Esophagus (tissue), 2 donors: ENCODE measurements around the gene GMDS. TPM values are rescaled to one million over a fixed set of nuclear protein-coding genes. Genes with fewer than 3 reads are reported as not detected.

ENCODE experiments used
- H3K27ac ChIP-seq, 2 donors: one replicate each; pipeline ENCODE4 v1.5.1; 2013; ENCODE audit warnings: low read depth in 2 of 2, mild to moderate bottlenecking in 2 of 2, inconsistent platforms in 1 of 2, low read length in 1 of 2, moderate library complexity in 1 of 2
- H3K27me3 ChIP-seq, 2 donors: one replicate each; pipeline ENCODE4 v1.6.1; 2013; ENCODE audit warnings: low read length in 2 of 2, control low read depth in 1 of 2, mild to moderate bottlenecking in 1 of 2; ENCODE audit not compliant: insufficient read depth in 2 of 2, control insufficient read depth in 1 of 2
- H3K36me3 ChIP-seq, 2 donors: one replicate each; pipeline ENCODE4 v1.6.1; 2013; ENCODE audit warnings: low read length in 1 of 2; ENCODE audit not compliant: control insufficient read depth in 2 of 2, insufficient read depth in 2 of 2
- H3K4me1 ChIP-seq, 2 donors: one replicate each; pipeline ENCODE4 v1.6.1; 2013; ENCODE audit warnings: low read length in 1 of 2; ENCODE audit not compliant: control insufficient read depth in 2 of 2, insufficient read depth in 2 of 2
- H3K4me3 ChIP-seq, 2 donors: one replicate each; pipeline ENCODE4 v1.5.1; 2013; ENCODE audit warnings: low read length in 2 of 2, mild to moderate bottlenecking in 2 of 2, low read depth in 1 of 2, moderate library complexity in 1 of 2
- H3K9me3 ChIP-seq, 2 donors: one replicate each; pipeline ENCODE4 v1.6.1; 2013; ENCODE audit warnings: mild to moderate bottlenecking in 2 of 2, low read depth in 1 of 2, low read length in 1 of 2, moderate library complexity in 1 of 2; ENCODE audit not compliant: control insufficient read depth in 2 of 2, insufficient read depth in 1 of 2
- WGBS, 2 donors: extraction: QIAGEN DNeasy Blood & Tissue Kit; methylation state at CpG; one replicate each; pipeline ENCODE4 v1.1.7; 2013; 5-methylcytosine and 5-hydroxymethylcytosine counted together
- polyA plus RNA-seq, 2 donors: library from polyadenylated mRNA; stranded (reverse); fragments of 200-250 nt; gene quantifications; one replicate each; pipeline ENCODE4 v1.2.3, GENCODE V29; 2013
- donor health status: healthy with polysubstance abuse.
- donor health status: Bipolar disorder and iron deficiency.

GMDS gene
- polyA plus RNA-seq, 2 donors, result 42.4 to 54.5 TPM

DNA sequence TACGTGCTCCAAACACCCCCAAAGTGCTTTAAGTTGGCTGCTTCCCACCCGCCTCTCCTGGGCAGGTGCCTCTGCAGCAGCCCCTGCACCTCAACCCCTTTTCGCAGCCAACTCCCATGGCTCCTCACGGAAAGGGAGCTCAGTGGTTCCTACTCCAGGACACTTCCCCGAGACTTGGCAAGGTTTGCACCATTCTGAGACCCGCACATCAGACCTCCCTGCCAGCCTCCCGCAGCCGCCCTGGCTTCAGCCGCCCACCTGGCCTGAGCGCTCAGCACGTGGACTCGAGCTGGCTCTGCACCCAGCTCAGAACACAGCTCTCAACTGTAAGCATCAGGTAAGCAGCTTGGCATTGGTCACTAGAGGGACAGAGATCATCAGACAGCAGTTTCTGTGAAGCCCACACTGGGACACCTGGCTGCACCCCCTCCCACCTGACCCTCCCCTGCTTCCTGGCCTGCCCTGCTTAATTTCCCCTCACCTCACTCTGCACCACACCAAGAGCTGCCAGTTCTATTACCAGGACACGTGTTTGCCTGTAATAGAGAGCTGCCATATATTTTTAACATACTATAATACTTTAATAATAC, 28.5 kb downstream of the GMDS start:
- no peaks in the 10 kb centered on the region for H3K4me1 ChIP-seq
- 93 to 94% methylated on average over 13 of the region's 13 CpGs for WGBS, 2 donors

DNA sequence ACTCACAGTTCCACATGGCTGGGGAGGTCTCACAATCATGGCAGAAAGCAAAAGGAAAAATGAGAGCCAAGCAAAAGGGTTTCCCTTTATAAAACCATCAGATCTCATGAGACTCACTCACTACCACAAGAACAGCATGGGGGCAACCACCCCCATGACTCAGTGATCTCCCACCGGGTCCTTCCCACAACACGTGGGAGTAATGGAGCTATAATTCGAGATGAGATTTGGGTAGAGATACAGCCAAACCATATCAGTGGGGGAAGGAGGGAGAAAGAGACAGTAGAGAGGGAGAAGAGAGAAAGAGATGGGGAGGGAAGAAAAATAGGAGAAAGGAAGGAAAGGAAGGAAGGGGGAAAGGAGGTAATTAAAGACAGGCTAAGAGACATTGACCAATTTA, 30.1 kb downstream of the GMDS start:
- 81% methylated on average over 3 of the region's 3 CpGs for WGBS, 2 donors
- no peaks in the 10 kb centered on the region for H3K36me3 ChIP-seq

More for the DNA sequence above, 28.5 kb downstream of the GMDS start:
- Histone ChIP-seq H3K36me3 (no peaks in the 10 kb centered on the region), H3K4me3 (no peak overlapping the region), H3K27me3 (no peaks in the 10 kb centered on the region), H3K9me3 (no peaks in the 10 kb centered on the region), H3K27ac (no peak overlapping the region)

DNA sequence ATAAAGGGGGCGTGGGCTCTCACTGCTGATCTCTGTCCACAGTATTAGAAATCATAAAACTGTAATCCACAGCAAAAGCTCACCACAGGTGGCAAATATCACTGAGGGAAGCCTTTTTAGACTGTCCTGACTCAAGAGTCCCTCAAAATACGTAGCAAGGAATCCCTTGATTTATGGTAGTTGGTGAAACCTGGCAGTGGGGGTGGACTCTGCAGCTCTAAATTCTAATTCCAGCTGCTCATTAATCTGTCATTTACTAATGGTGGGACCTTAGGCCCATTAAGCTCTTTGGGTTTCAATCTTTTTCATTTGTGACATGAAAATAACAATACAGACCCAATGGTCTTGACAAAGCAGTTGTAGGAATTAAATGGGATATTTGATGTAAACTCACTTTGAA, 32.3 kb downstream of the GMDS start:
- Histone ChIP-seq H3K27ac (no peak overlapping the region), H3K27me3 (no peaks in the 10 kb centered on the region), H3K36me3 (no peaks in the 10 kb centered on the region), H3K4me1 (no peaks in the 10 kb centered on the region), H3K4me3 (no peak overlapping the region), H3K9me3 (no peaks in the 10 kb centered on the region)
- 85 to 86% methylated on average over 2 of the region's 2 CpGs for WGBS, 2 donors

More for the DNA sequence above, 30.1 kb downstream of the GMDS start:
- H3K9me3 ChIP-seq, result no peaks in the 10 kb centered on the region
- H3K27me3 ChIP-seq, result no peaks in the 10 kb centered on the region
- no peaks in the 10 kb centered on the region for H3K4me1 ChIP-seq
- no peak overlapping the region for H3K27ac ChIP-seq
- no peak overlapping the region for H3K4me3 ChIP-seq

DNA sequence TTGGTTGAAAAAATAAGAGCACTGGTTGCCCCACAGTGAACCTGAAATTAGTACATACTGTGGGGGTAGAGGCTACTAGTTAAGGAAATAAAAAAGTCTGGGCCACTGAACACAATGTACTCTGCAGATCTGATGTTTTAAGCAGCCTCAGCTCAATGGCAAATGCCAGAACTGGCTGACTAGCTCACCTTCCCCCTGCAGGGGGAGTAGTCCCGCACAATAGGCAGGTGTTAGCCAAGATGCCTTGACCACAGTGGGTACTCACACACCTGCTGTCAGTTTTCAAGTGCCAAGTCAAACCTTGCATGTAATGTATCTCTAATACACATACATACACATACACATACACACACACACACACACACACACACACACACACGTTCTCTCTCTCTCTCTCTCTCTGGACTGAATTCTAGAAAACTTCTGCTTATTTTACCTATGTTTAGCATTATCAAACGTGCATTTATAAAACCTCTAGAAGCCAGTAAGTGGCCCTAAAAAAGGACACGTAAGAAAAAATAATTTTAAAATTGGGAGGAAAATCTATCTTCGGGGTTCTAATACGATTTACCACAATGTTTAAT, 36.1 kb downstream of the GMDS start:
- WGBS, 2 donors, result 62 to 70% methylated on average over 6 of the region's 6 CpGs

DNA sequence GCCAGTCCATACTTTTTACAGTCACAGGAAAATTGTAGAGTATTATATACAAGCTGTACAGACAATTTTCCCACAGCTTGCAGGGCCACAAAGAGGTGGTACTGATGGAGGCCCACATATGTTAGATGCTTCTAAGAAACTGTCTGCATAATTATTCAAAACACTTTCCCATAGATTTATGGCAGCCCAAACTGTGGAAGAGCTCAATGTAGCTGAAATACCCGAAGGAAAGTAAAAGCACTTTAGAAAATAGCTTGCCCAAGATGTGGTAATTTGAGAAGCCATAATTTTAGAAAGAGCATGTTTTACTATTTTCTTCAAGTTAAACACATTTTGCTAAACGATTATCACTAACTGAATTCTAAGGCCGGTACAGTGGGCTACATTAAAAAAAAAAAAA, 36.9 kb downstream of the GMDS start:
- no peaks in the 10 kb centered on the region for H3K4me1 ChIP-seq
- H3K9me3 ChIP-seq, result no peaks in the 10 kb centered on the region
- H3K27ac ChIP-seq, result no peak overlapping the region
- H3K36me3 ChIP-seq, result no peaks in the 10 kb centered on the region
- no peak overlapping the region for H3K4me3 ChIP-seq
- no peaks in the 10 kb centered on the region for H3K27me3 ChIP-seq
- WGBS, 2 donors, result 92 to 94% methylated on average over 3 of the region's 3 CpGs

More for the DNA sequence above, 36.1 kb downstream of the GMDS start:
- no peak overlapping the region for H3K27ac ChIP-seq
- H3K36me3 ChIP-seq, result no peaks in the 10 kb centered on the region
- no peak overlapping the region for H3K4me3 ChIP-seq
- H3K9me3 ChIP-seq, result no peaks in the 10 kb centered on the region
- no peaks in the 10 kb centered on the region for H3K27me3 ChIP-seq
- H3K4me1 ChIP-seq, result no peaks in the 10 kb centered on the region

DNA sequence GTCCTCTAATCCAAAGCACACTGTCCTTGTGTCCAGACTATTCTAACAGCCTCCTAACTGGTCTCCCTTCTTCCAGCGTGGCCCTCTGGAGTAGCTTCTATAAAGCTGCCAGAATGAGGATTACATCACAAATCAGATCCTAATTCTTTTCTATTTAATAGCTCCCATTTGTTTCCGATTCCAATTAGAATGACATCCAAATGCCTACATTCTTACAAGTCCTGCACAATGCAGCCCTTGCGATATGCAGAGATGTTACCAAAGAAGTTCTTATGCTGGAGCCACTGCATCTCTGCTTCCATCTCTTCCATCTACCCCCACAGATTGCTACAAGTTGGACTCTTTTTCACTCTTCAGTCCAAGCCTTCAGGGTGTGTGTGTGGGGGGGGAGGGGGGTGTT, 40.0 kb downstream of the GMDS start:
- H3K4me3 ChIP-seq, result no peak overlapping the region
- H3K4me1 ChIP-seq, result no peaks in the 10 kb centered on the region
- no peak overlapping the region for H3K27ac ChIP-seq
- H3K9me3 ChIP-seq, result no peaks in the 10 kb centered on the region
- no peaks in the 10 kb centered on the region for H3K27me3 ChIP-seq
- WGBS, 2 donors, result 89 to 93% methylated on average over 3 of the region's 3 CpGs
- no peaks in the 10 kb centered on the region for H3K36me3 ChIP-seq

DNA sequence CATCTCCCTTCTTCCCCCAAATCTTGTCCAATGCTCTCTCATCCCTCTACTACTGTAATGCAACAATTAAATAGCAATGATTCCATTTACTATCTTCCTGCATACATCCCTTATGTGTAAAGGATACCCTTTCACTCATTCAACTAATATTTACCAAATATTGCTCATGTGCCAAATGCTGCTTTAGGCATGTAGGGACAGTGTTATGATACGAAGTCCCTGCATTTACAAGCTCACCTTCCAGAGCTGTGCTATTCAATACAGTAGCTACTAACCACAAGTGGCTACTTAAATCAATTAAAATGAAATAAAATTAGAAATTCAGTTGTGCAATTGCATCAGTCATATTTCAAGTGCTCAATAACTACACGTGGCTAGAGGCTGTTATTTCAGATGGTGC, 41.1 kb downstream of the GMDS start:
- 57 to 63% methylated on average over 2 of the region's 2 CpGs for WGBS, 2 donors
- Histone ChIP-seq H3K4me1 (no peaks in the 10 kb centered on the region), H3K27ac (no peak overlapping the region), H3K9me3 (no peaks in the 10 kb centered on the region), H3K36me3 (no peaks in the 10 kb centered on the region), H3K4me3 (no peak overlapping the region), H3K27me3 (no peaks in the 10 kb centered on the region)

DNA sequence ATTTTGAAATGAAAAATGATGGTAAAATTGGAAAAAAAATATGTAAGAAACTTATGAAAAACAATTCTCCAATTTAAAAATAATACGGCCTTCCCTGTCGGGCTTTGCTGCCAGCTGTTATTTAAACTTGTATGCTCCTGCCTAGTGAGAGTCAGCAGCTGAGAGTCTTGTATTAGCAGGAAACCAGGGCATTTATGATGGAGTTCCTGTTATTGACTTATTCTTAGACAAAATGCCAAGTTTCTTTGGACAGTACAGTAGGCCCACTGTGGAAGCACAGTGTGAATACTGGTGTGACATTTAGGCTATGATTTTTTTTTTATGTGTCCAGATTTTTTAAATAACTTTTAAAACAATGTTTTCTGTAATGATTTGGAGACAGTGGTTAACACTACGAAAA, 42.1 kb downstream of the GMDS start:
- no peak overlapping the region for H3K27ac ChIP-seq
- no peaks in the 10 kb centered on the region for H3K36me3 ChIP-seq
- no peak overlapping the region for H3K4me3 ChIP-seq
- H3K27me3 ChIP-seq, result no peaks in the 10 kb centered on the region
- no peaks in the 10 kb centered on the region for H3K9me3 ChIP-seq
- no peaks in the 10 kb centered on the region for H3K4me1 ChIP-seq
- WGBS, 2 donors, result 71% methylated on average over 3 of the region's 3 CpGs

DNA sequence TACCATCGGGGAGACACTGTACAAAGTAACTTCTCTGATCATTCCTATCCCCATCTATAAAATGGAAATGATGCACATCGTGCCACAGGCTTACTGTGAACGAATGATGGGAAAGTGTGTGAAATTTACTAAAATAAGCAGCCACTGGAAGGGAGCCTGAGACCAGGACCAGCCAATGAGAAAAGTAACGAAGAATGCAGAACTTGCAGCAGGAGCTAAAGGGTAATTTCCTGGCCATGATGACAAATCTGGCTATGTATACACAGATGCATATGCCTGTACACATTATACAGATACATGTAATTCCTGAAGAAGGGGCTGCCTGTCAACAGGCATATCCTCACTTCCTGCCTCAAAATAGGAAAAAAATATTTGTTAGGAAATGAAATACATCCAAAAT, 47.4 kb downstream of the GMDS start:
- 90 to 95% methylated on average over 4 of the region's 4 CpGs for WGBS, 2 donors

DNA sequence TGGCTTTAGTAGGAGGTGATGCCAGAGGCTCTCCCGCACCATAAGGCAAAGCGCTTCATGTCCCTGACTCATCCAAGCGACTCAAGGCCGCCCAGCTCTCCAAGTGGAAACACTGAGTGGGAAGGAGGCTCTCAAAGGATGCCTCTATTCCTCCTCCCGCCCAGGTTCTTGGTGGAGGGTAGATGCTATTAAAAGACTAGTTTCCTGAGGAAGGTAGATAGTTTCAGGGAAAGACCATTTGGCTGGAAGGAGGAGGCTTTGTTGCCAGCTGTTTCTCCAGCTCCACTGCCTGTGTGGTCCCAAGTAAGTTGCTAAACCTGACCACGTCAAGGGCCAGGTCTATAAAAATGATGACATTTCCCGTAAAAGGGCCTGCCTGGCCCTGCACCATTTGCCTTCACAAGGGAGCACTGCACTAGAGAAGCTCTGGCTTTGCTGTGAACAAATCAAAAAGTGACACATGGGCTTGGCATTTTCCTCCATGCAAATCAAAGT, 48.2 kb downstream of the GMDS start:
- 77 to 80% methylated on average over 7 of the region's 7 CpGs for WGBS, 2 donors
- Histone ChIP-seq H3K27me3 (no peaks in the 10 kb centered on the region), H3K4me3 (no peak overlapping the region), H3K27ac (no peak overlapping the region), H3K36me3 (no peaks in the 10 kb centered on the region), H3K9me3 (peaks cover 0 to 2% of the 10 kb centered on the region in 2 donors), H3K4me1 (peaks cover 0 to 2% of the 10 kb centered on the region in 2 donors)

More for the DNA sequence above, 47.4 kb downstream of the GMDS start:
- no peaks in the 10 kb centered on the region for H3K9me3 ChIP-seq
- no peaks in the 10 kb centered on the region for H3K27me3 ChIP-seq
- no peak overlapping the region for H3K4me3 ChIP-seq
- H3K27ac ChIP-seq, result no peak overlapping the region
- no peaks in the 10 kb centered on the region for H3K4me1 ChIP-seq
- H3K36me3 ChIP-seq, result no peaks in the 10 kb centered on the region
